ENCODE data around the gene SORBS1. TPM values are rescaled to one million over a fixed set of nuclear protein-coding genes. Genes with fewer than 3 reads are reported as not detected.

Gene SORBS1
- total and polyA plus RNA-seq, 2 experiments from 2014 or later, result 11.0 to 20.6 TPM

DNA sequence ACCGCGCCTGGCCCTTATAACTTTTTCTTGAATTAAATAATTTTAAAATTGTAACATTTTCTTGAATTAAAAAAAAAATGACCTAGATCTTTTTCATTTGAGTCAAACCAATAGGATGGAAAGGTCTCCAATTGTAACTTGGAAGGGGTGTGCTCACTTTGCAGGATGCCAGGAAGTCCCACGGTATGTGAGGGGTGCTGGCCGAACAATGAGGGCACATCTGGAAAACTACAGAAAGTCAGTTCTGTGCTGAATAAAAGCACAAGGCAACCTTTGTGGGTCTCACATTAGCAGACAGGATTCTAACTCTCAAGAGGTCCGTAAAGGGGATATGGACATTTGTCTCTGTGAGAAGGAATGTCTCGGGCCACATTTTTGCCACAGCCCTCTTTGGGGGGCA is 217.6 kb downstream of the SORBS1 start:
- no peaks in the 10 kb centered on the region for H3K27me3 ChIP-seq
- H3K27ac ChIP-seq, result no peak overlapping the region
- H3K36me3 ChIP-seq, result no peaks in the 10 kb centered on the region
- no peak overlapping the region for H3K4me3 ChIP-seq
- no peak for DNase-seq (ENCODE audit: low read depth in 1 of 2, low spot score in 1 of 2)
- peaks cover 20% of the 10 kb centered on the region for H3K4me1 ChIP-seq (ENCODE audit: low read depth)
- no peaks in the 10 kb centered on the region for H3K9me3 ChIP-seq (ENCODE audit: low read depth)
- TF ChIP-seq, protein P1, sequence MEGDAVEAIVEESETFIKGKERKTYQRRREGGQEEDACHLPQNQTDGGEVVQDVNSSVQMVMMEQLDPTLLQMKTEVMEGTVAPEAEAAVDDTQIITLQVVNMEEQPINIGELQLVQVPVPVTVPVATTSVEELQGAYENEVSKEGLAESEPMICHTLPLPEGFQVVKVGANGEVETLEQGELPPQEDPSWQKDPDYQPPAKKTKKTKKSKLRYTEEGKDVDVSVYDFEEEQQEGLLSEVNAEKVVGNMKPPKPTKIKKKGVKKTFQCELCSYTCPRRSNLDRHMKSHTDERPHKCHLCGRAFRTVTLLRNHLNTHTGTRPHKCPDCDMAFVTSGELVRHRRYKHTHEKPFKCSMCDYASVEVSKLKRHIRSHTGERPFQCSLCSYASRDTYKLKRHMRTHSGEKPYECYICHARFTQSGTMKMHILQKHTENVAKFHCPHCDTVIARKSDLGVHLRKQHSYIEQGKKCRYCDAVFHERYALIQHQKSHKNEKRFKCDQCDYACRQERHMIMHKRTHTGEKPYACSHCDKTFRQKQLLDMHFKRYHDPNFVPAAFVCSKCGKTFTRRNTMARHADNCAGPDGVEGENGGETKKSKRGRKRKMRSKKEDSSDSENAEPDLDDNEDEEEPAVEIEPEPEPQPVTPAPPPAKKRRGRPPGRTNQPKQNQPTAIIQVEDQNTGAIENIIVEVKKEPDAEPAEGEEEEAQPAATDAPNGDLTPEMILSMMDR (IDR thresholded peaks at IDR 0.05; ENCODE audit: low read depth, low read length), result no peak

DNA sequence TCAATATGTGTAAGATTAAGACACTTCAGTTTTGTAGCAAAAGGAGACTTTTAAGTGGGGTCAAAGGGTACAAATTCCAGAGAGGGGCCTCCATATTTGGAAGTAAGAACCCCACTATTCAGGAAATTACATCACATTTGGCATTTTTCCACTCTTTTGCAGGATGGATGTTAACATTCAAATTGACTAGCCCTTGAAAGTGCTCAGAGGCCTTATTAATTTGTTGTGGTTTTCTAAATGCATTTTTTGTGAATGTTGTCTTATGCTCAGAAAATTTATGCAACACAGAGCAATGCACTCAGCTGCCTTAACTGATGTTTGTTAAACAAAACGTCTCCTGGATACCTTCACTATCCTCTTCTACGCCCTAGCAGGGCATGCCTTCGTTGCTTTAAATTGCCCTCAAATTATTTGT is 219.4 kb downstream of the SORBS1 start:
- TF ChIP-seq, protein P1 (IDR thresholded peaks at IDR 0.05; ENCODE audit: low read depth, low read length), result no peak
- no peaks in the 10 kb centered on the region for H3K36me3 ChIP-seq
- H3K27ac ChIP-seq, result no peak overlapping the region
- H3K27me3 ChIP-seq, result no peaks in the 10 kb centered on the region
- H3K9me3 ChIP-seq (ENCODE audit: low read depth), result no peaks in the 10 kb centered on the region
- peaks cover 9% of the 10 kb centered on the region for H3K4me1 ChIP-seq (ENCODE audit: low read depth)
- H3K4me3 ChIP-seq, result no peak overlapping the region
- peak in 1 of 2 donors; percentile 84 for DNase-seq (ENCODE audit: low read depth in 1 of 2, low spot score in 1 of 2)

DNA sequence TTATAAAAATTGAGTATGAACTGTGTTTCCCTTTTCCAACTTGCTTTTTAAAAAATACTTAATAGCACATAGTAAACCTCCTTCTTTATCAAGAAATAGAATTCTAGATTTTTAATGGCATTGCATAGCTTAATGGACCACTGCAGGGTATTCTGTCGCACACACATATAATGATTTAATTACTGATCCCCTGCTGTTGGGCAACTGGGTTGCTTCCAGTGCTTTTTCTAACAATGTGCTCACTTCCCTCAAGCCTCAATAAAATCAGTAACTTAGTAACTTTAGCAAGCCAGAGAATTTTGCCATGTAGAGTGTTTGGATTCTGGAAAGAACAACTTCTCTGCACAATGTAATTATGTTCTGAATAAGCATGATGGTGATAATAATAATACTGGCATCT is 221.3 kb downstream of the SORBS1 start:
- H3K9me3 ChIP-seq (ENCODE audit: low read depth), result no peaks in the 10 kb centered on the region
- DNase-seq (ENCODE audit: low read depth in 1 of 2, low spot score in 1 of 2), result no peak
- H3K27me3 ChIP-seq, result no peaks in the 10 kb centered on the region
- H3K27ac ChIP-seq, result no peak overlapping the region
- no peak overlapping the region for H3K4me3 ChIP-seq
- H3K36me3 ChIP-seq, result no peaks in the 10 kb centered on the region
- TF ChIP-seq, protein P1 (IDR thresholded peaks at IDR 0.05; ENCODE audit: low read depth, low read length), result no peak
- H3K4me1 ChIP-seq (ENCODE audit: low read depth), result peaks cover 16% of the 10 kb centered on the region

DNA sequence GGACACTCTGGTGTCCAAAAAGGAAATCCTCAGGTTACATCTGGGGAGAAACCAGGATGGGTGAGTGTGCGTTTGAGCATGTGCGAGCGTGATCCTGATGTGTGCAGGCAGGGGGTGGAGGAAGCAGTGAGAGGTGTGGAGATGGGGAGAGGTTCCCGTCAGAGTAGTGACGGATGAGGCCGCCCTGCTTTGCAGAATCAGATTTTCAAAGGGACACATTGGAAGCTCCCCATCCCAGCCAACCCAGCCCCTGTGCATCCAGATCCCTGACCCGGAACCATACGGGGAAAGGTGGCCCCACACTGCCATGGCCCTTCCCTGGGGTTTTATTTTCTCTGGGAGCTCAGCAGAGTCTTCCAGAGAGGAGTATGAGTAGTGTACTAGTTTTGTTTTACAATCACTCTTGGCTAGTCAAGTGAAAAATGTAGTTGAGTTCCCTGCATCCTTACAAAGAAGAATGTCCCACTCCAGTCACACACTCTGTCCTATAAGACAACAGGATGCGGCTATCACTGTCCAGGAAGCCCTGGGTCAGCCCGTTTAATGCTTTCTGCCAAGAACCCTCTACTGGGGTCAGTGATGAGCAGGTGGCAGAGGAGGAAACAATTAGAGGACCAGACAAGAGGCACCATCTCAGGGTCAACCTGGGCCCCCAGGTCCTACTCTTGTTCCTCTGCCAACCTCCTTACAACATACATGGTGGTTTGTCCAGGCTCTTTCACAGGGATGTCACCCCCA is 223.6 kb downstream of the SORBS1 start:
- Histone ChIP-seq H3K9me3 (ENCODE audit: low read depth) (no peaks in the 10 kb centered on the region), H3K36me3 (no peaks in the 10 kb centered on the region), H3K27ac (no peak overlapping the region), H3K27me3 (no peaks in the 10 kb centered on the region), H3K4me3 (no peak overlapping the region), H3K4me1 (ENCODE audit: low read depth) (peaks cover 16% of the 10 kb centered on the region)
- TF ChIP-seq, protein P1 (IDR thresholded peaks at IDR 0.05; ENCODE audit: low read depth, low read length), result no peak
- no peak for DNase-seq (ENCODE audit: low read depth in 1 of 2, low spot score in 1 of 2)

DNA sequence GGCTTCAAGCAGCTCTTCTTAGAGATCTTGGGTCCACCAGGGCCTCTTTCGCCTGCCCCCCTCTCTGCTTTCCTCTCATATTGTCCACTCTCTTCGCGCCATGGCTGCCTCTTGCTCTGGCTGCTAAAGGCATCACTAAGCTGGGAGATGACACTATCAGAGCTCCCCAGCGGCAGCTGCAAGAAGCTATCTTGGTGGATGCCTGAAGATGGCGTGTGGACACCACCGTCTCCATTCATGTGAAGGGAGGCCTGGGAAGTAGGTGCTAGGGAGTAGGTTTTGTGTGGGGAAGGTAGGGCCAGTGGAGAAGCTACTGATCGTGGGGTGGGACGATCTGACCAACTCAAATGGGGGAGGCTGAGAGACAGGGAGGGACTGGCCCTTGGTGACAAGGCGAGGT is 224.5 kb downstream of the SORBS1 start:
- TF ChIP-seq, protein P1 (IDR thresholded peaks at IDR 0.05; ENCODE audit: low read depth, low read length), result no peak
- DNase-seq (ENCODE audit: low read depth in 1 of 2, low spot score in 1 of 2), result no peak
- Histone ChIP-seq H3K36me3 (no peaks in the 10 kb centered on the region), H3K27ac (no peak overlapping the region), H3K4me3 (no peak overlapping the region), H3K27me3 (no peaks in the 10 kb centered on the region), H3K9me3 (ENCODE audit: low read depth) (no peaks in the 10 kb centered on the region), H3K4me1 (ENCODE audit: low read depth) (peaks cover 14% of the 10 kb centered on the region)
